ENCODE results near the gene BAK1. TPM values are rescaled to one million over a fixed set of nuclear protein-coding genes. Genes with fewer than 3 reads are reported as not detected.

BAK1 gene
- total RNA-seq, 1 experiment from 2014 or later, result 18.9 TPM

GRCh38 chr6:33558801-33559200 is 21.3 kb downstream of the BAK1 start:
- intact Hi-C loops (cut with micrococcal nuclease), result no loop called here
- Histone ChIP-seq H3K4me2 (ENCODE audit: low read length) (no peak overlapping the region), H3K9me2 (ENCODE audit: insufficient read depth) (no peaks in the 10 kb centered on the region), H2AFZ (ENCODE audit: low read depth, low read length, poor library complexity, severe bottlenecking) (no peak overlapping the region), H3K79me2 (ENCODE audit: insufficient read depth, low read length) (no peaks in the 10 kb centered on the region), H3K4me1 (ENCODE audit: control insufficient read depth in 1 of 2, insufficient read depth in 2 of 2, low read length in 2 of 2) (no peaks in the 10 kb centered on the region), H3K9me3 (ENCODE audit: control insufficient read depth in 1 of 2, insufficient read depth in 1 of 2, low read depth in 1 of 2, low read length in 2 of 2) (no peaks in the 10 kb centered on the region), H3K9ac (ENCODE audit: low read length) (no peak overlapping the region), H3K27me3 (ENCODE audit: insufficient read depth, low read length) (no peaks in the 10 kb centered on the region), H3K36me3 (ENCODE audit: control insufficient read depth in 1 of 2, insufficient read depth in 2 of 2, low read length in 2 of 2) (no peaks in the 10 kb centered on the region), H4K20me1 (ENCODE audit: insufficient read depth) (no peaks in the 10 kb centered on the region), H3K4me3 (replicated peaks in 1 of 2; ENCODE audit: low read depth in 1 of 2, low read length in 2 of 2) (no peak overlapping the region), H3K27ac (ENCODE audit: low read depth, low read length) (no peak overlapping the region)
- BruUV-seq (replicated peaks), result no TSS peak
- TF ChIP-seq MAX (IDR thresholded peaks at IDR 0.05), result no peak
- no peak for TF ChIP-seq SP1 (IDR thresholded peaks at IDR 0.05; ENCODE audit: low read depth)
- TF ChIP-seq, protein P1, sequence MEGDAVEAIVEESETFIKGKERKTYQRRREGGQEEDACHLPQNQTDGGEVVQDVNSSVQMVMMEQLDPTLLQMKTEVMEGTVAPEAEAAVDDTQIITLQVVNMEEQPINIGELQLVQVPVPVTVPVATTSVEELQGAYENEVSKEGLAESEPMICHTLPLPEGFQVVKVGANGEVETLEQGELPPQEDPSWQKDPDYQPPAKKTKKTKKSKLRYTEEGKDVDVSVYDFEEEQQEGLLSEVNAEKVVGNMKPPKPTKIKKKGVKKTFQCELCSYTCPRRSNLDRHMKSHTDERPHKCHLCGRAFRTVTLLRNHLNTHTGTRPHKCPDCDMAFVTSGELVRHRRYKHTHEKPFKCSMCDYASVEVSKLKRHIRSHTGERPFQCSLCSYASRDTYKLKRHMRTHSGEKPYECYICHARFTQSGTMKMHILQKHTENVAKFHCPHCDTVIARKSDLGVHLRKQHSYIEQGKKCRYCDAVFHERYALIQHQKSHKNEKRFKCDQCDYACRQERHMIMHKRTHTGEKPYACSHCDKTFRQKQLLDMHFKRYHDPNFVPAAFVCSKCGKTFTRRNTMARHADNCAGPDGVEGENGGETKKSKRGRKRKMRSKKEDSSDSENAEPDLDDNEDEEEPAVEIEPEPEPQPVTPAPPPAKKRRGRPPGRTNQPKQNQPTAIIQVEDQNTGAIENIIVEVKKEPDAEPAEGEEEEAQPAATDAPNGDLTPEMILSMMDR (IDR thresholded peaks at IDR 0.05 in 2 of 3, conservative IDR thresholded peaks at IDR 0.05 in 1 of 3; ENCODE audit: borderline replicate concordance in 1 of 3, insufficient read depth in 1 of 3, low read depth in 2 of 3, low read length in 2 of 3), result no peak
- no peak for TF ChIP-seq CEBPB (IDR thresholded peaks at IDR 0.05; ENCODE audit: low read depth)
- no peak for TF ChIP-seq TCF7L2 (IDR thresholded peaks at IDR 0.05; ENCODE audit: borderline replicate concordance, extremely low read depth, insufficient read depth, insufficient read length)
- TF ChIP-seq EZH2phosphoT487 (IDR thresholded peaks at IDR 0.05; ENCODE audit: borderline replicate concordance), result no peak
- TF ChIP-seq, protein P2, sequence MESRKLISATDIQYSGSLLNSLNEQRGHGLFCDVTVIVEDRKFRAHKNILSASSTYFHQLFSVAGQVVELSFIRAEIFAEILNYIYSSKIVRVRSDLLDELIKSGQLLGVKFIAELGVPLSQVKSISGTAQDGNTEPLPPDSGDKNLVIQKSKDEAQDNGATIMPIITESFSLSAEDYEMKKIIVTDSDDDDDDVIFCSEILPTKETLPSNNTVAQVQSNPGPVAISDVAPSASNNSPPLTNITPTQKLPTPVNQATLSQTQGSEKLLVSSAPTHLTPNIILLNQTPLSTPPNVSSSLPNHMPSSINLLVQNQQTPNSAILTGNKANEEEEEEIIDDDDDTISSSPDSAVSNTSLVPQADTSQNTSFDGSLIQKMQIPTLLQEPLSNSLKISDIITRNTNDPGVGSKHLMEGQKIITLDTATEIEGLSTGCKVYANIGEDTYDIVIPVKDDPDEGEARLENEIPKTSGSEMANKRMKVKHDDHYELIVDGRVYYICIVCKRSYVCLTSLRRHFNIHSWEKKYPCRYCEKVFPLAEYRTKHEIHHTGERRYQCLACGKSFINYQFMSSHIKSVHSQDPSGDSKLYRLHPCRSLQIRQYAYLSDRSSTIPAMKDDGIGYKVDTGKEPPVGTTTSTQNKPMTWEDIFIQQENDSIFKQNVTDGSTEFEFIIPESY (IDR thresholded peaks at IDR 0.05; ENCODE audit: extremely low read depth, insufficient replicate concordance, low read length), result no peak
- TF ChIP-seq ELF1 (IDR thresholded peaks at IDR 0.05; ENCODE audit: borderline replicate concordance, low read depth), result no peak
- TF ChIP-seq SIN3A (IDR thresholded peaks at IDR 0.05; ENCODE audit: low read depth), result no peak
- TF ChIP-seq YY1 (IDR thresholded peaks at IDR 0.05; ENCODE audit: extremely low read depth, insufficient replicate concordance, low read depth, low read length), result no peak
- TF ChIP-seq ZNF274 (IDR thresholded peaks at IDR 0.05; ENCODE audit: low read depth, low read length), result no peak
- no peak for TF ChIP-seq ZFX (IDR thresholded peaks at IDR 0.05)
- TF ChIP-seq EZH2 (IDR thresholded peaks at IDR 0.05), result no peak
- no peak for TF ChIP-seq EGR1 (IDR thresholded peaks at IDR 0.05; ENCODE audit: low read depth)
- no peak for TF ChIP-seq RAD21 (IDR thresholded peaks at IDR 0.05; ENCODE audit: low read depth)
- TF ChIP-seq, protein P3, sequence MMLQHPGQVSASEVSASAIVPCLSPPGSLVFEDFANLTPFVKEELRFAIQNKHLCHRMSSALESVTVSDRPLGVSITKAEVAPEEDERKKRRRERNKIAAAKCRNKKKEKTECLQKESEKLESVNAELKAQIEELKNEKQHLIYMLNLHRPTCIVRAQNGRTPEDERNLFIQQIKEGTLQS (IDR thresholded peaks at IDR 0.05), result no peak
- ChIA-PET POLR2A (no interaction called here), RAD21 (ENCODE audit: low non-redundant PET in 1 of 2, low total read pairs in 2 of 2, uncharacterized antibody in 2 of 2, unreplicated experiment in 2 of 2) (no interaction called here), CTCF (no interaction called here)
- ATAC-seq (no peak), DNase-seq (ENCODE audit: low read depth, low spot score) (no peak)

Data from HCT116 (cell line).